ENCODE results near the gene BACE2.

BACE2 gene

GRCh38 chr21:41167348-41168342, at the start of gene BACE2:
Gene BACE2, plus strand, starts transcription at chr21:41168160. Its CDS starts 104 bp downstream, at chr21:41168264.
- intact Hi-C loops (cut with DNase I): no loop called here
- peak in 9 of 10 donors; percentile 40 to 93 (median 57) for DNase-seq

GRCh38 chr21:41119901-41120300, 48.1 kb upstream of the BACE2 start:
- intact Hi-C loops (cut with DNase I): loop anchor here (10.0 kb wide), 1 partner anchor 135 kb away; no protein-coding TSS in a partner anchor
- DNase-seq: no peak

- no peak for DNase-seq
- intact Hi-C loops (cut with DNase I): loop anchor here (10.0 kb wide), 1 partner anchor 134 kb away; no protein-coding TSS in a partner anchor
Observed at GRCh38 chr21:41120997-41121396, 47.0 kb upstream of the BACE2 start.

DNA sequence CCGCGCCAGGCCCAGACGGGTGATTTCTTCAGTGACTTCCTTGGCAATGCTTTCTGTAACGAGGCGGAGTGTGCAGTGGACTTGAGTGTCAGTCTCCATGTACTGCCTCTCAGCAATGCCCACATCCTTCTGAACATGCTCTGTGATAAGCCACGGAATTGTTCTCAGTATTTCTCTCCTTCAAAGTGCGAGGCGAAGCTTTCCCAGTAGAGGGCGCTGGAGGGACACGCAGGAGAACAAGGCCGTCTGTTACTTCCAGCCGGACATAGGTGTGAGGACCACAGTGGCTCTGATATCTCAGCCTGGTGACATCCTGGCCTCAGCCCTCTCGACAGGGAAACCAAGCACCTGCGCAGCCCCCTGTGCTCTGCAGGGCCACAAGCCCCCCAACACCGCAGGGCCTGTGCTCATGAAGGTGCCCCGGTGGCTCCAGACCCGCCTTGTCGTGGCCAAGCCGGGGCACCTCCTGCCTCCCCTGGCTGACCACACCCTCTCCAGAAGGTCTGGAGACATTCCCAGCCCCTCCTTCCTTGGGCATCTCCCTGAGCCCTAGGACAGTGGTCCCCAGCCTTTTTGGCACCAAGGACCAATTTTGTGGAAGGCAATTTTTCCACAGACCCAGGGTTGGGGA, 46.1 kb upstream of the BACE2 start:
- intact Hi-C loops (cut with DNase I): loop anchor here (10.0 kb wide), 1 partner anchor 133 kb away; no protein-coding TSS in a partner anchor
- peak; percentile 74 to 96 (median 86) for DNase-seq

- intact Hi-C loops (cut with DNase I): loop anchor here (10.0 kb wide), 1 partner anchor 130 kb away; no protein-coding TSS in a partner anchor
- peak in 3 of 10 donors; percentile 29 to 83 (median 31) for DNase-seq
Observed at GRCh38 chr21:41124641-41125201, 43.2 kb upstream of the BACE2 start.

DNA sequence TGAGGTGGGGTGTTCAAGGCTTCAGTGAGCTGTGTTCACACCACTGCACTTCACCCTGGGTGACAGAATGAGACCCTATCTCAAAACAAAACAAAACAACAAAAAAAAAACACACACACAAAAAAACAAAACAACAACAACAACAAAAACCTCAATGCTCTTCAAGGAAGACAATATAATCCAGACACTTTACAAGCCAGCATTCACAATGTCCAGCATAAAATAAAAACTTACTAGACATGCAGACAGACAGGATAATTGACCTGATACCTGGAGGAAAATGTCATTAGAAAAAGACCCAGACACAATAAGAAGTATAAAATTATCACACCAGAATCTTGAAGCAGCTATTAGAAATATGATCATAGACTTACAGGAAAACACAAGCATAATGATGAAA, 39.0 kb upstream of the BACE2 start:
- DNase-seq: no peak
- intact Hi-C loops (cut with DNase I): loop anchor here (10.0 kb wide), 1 partner anchor 126 kb away; no protein-coding TSS in a partner anchor

- no peak for DNase-seq
- intact Hi-C loops (cut with DNase I): no loop called here
Observed at GRCh38 chr21:41130883-41131282, 37.1 kb upstream of the BACE2 start.

- DNase-seq: no peak
- intact Hi-C loops (cut with DNase I): no loop called here
Observed at GRCh38 chr21:41133874-41134522, 34.0 kb upstream of the BACE2 start.

- DNase-seq: no peak
- intact Hi-C loops (cut with DNase I): no loop called here
Observed at GRCh38 chr21:41135746-41136145, 32.2 kb upstream of the BACE2 start.

GRCh38 chr21:41136286-41136685, 31.7 kb upstream of the BACE2 start:
- intact Hi-C loops (cut with DNase I): no loop called here
- DNase-seq: no peak

- intact Hi-C loops (cut with DNase I): no loop called here
- DNase-seq: no peak
Observed at GRCh38 chr21:41137401-41137800, 30.6 kb upstream of the BACE2 start.

GRCh38 chr21:41137889-41138288, 30.1 kb upstream of the BACE2 start:
- DNase-seq: no peak
- intact Hi-C loops (cut with DNase I): no loop called here

DNA sequence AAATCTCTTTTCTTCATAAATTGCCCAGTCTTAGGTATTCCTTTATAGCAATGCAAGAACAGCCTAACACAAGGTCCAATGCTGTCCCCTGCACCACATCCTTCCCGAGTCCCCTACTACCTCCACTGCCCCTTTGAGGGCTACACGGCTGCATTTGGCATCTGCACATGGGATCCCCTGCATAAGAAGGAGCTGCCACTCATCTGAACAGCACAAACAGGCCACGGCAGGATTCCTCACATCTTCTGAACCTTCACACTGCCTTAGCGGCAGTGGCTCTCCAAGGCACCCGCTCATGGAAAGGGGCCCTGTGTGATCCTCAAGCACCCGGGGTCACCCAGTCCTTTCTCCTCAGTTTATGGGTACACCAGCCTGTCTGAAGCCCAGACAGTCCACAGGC, 29.2 kb upstream of the BACE2 start:
- intact Hi-C loops (cut with DNase I): no loop called here

DNA sequence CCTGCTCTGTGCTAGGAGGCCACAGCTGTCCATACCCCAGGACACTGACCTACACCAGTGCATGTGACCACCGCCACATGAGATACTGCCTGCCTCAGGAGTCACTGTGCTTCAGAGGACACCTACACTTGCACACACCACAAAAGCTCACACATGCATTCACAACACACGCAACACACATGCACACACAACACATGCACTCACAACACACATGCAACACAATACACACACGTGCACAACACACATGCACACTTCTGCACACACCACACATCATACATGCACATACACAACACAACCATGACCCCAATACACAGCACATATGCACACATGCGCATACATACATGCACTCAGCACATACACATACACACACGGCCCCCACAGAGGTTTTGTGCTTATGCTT, 28.7 kb upstream of the BACE2 start:
- no peak for DNase-seq
- intact Hi-C loops (cut with DNase I): no loop called here

More for the DNA sequence above, 29.2 kb upstream of the BACE2 start:
- no peak for DNase-seq

GRCh38 chr21:41139951-41140350, 28.0 kb upstream of the BACE2 start:
- no peak for DNase-seq
- intact Hi-C loops (cut with DNase I): no loop called here

- intact Hi-C loops (cut with DNase I): no loop called here
- no peak for DNase-seq
Observed at GRCh38 chr21:41141031-41141457, 26.9 kb upstream of the BACE2 start.

DNA sequence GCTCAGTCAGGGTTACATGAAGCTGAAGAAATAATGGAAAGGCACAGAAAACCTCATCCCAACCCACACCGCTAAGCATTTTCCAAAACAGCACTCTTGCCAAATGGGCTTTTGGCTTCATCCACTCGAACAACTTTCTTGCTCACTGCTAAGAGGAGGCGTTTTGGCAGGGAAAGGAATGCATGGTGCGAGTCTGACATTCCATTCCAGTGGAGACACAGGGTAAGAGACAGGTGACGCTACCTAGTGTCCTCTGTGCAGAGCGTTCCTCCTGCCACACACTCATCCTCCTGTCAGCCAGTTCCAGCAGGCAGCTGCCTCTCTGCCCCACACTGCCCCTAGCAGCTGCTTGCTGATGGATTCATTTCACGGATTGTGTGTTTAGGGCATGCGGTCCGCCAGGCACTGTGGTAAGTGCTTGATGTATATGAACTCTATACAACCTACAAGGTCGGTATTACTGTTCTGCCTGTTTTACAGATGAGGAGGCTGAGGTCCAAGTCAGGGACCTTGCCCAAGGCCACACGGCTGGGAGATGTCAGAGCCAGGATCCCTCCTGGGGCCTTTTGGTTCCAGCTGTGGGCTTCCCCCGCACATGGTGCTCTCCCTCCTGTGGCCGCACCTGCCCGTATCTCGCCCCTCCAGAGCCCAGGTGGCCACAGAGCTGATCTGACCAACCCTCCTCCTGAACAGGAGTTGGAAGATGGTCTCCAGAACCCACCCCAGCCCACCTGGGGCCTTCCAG, 25.7 kb upstream of the BACE2 start:
- peak in 6 of 10 donors; percentile 41 to 90 (median 56) for DNase-seq
- intact Hi-C loops (cut with DNase I): no loop called here

GRCh38 chr21:41143596-41144325, 24.2 kb upstream of the BACE2 start:
- no peak for DNase-seq
- intact Hi-C loops (cut with DNase I): no loop called here

All from posterior cingulate gyrus (tissue), 11 donors.